HTR-8/SVneo (cell line): ENCODE results near the gene THUMPD1.
"Not testable (repeated sequence)": the region's sequence is repeated elsewhere in the genome, so short reads cannot be mapped to it uniquely, and the experiment has no call there.

ENCODE experiments used
- DNase-seq: peaks from one replicate; pipeline ENCODE4 v3.0.0; 2011; ENCODE audit warnings: low spot score, mixed read lengths; ENCODE audit not compliant: insufficient read length
- FAIRE-seq: peaks from 2 replicates; lab custom pipeline; 2011; peaks lifted over from hg19 to GRCh38; lab: Jason Lieb, UNC

Gene THUMPD1

GRCh38 chr16:20741554-20742285 lies at the start of gene THUMPD1:
TSS of gene THUMPD1 (minus strand) at chr16:20741818. CDS start at chr16:20741739, 79 bp downstream.
- FAIRE-seq, result peak; percentile 80
- DNase-seq, result peak; percentile 94

GRCh38 chr16:20789130-20789529 lies 47.5 kb upstream of the THUMPD1 start:
- FAIRE-seq, result no peak
- DNase-seq, result no peak

DNA sequence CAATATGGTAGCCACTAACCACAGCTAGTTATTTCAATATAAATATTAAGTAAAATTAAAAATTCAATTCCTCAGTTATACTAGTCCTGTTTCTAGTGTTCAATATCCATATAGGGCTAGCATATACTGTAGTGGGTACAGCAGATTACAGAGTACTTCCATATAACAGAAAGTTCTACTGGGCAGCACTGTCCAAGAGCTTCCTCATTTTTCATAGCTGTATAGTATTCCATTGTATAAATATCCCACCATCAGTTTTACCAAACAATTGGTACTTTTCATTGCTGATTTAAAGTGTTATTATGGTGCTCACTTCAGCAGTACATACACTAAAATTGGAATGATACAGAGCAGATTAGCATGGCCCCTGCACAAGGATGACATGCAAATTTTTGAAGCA lies 42.6 kb upstream of the THUMPD1 start:
- FAIRE-seq (no peak), DNase-seq (no peak)

DNA sequence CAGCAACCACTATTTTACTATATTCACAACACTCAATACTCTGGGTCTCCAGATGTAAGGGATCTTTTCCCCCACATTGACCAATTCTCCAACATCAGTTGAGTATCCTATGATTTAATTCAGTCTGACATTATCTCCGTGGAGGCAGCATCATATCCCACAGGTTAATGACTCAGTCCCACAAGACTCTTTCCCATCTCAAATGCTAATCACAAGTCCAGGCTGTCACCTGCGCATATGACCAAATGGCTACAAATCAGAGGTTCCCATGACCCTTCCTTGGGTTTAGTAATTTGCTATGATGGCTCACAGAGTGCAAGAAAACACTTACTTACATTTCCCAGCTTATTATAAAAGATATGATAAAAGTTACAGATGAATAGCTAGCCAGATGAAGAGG lies 40.9 kb upstream of the THUMPD1 start:
- no peak for DNase-seq
- FAIRE-seq, result no peak

DNA sequence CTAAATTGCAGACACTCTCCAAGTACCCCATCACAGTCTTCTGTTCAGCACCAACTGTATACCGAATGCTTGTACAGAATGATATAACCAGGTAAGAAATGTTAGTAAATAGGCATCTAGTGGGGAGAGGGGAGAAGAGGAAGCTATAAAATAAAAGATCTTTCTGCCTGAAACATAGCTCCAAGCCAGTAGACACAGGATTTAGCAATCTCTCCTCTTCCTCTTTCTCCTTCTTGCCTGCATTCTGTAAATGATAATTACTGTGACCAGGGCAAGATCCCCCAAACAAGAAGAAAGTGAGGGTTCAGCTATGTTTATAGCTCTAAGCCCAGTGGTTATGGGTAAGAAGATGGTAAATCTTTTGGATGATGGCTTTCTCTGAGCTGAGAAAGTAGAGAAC lies 40.1 kb upstream of the THUMPD1 start:
- FAIRE-seq, result no peak

GRCh38 chr16:20774703-20775362 lies 33.2 kb upstream of the THUMPD1 start:
- DNase-seq, result peak; percentile 45
- FAIRE-seq, result no peak

More for the DNA sequence above, 40.1 kb upstream of the THUMPD1 start:
- no peak for DNase-seq

GRCh38 chr16:20773679-20774078 lies 32.1 kb upstream of the THUMPD1 start:
- DNase-seq (no peak), FAIRE-seq (no peak)

- DNase-seq, result no peak
- FAIRE-seq, result no peak
Measured at GRCh38 chr16:20768818-20769217, 27.2 kb upstream of the THUMPD1 start.

GRCh38 chr16:20768121-20768520 lies 26.5 kb upstream of the THUMPD1 start:
- DNase-seq (no peak), FAIRE-seq (no peak)

- DNase-seq (no peak), FAIRE-seq (no peak)
Measured at GRCh38 chr16:20767577-20767976, 26.0 kb upstream of the THUMPD1 start.

- DNase-seq (no peak), FAIRE-seq (no peak)
Measured at GRCh38 chr16:20766294-20766693, 24.7 kb upstream of the THUMPD1 start.

GRCh38 chr16:20765732-20766131 lies 24.1 kb upstream of the THUMPD1 start:
- no peak for FAIRE-seq
- no peak for DNase-seq

DNA sequence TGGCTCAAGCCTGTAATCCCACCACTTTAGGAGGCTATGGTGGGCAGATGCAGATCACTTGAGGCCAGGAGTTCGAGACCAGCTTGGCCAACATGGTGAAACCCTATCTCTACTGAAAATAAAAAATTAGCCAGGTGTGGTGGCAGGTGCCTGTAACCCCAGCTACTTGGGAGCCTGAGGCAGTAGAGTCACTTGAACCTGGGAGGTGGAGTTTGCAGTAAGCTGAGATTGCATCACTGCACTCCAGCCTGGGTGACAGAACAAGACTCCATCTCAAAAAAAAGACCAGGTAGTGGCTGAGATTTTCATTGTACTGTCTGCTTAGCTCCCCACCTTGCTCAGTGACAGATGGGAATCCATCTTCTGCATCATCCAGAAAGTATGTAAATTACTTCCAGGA lies 22.8 kb upstream of the THUMPD1 start:
- not testable (repeated sequence) for DNase-seq, FAIRE-seq

DNA sequence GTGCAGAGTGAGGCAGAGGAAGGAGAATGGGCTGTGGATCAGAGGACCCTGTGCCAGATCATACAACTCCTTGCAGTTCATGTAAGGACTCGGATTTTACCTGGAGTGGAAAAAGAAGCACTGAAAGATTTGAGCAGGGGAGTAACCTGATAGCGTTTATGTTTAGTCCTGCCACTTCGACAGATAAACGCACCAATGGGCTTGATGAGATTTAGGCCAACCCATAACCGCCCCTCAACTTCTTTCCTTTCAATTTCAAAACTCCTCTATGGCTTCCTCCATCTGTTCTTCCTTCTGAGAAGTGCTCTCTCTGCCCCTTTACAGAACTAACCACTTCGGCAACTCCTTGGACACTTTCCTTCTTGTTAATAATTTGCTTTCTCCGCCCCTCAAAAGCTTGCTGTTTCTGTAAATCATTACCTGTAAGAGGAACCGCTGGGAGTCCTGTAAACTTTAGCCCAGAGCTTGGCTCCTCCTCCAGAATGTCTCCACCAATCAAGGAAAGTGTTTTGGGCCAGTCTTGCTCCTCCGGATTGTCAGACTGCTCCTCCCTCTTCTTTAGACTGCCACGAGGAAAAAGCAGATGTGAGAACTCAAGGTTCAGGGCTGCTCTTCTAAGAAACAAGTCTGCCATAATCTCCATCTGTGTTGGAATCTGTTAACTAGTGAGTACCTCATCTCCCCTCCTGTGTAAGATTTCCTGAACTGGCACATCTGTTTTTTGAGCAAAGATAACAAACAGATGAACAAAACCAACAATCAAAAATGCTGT lies 22.0 kb upstream of the THUMPD1 start, which contains the start of gene ACSM3:
TSS of gene ACSM3 (plus strand) at position 554 of the 772 bp plus-strand sequence. CDS start 6,021 bp downstream, outside the sequence.
- peak; percentile 63 for DNase-seq
- FAIRE-seq, result no peak

DNA sequence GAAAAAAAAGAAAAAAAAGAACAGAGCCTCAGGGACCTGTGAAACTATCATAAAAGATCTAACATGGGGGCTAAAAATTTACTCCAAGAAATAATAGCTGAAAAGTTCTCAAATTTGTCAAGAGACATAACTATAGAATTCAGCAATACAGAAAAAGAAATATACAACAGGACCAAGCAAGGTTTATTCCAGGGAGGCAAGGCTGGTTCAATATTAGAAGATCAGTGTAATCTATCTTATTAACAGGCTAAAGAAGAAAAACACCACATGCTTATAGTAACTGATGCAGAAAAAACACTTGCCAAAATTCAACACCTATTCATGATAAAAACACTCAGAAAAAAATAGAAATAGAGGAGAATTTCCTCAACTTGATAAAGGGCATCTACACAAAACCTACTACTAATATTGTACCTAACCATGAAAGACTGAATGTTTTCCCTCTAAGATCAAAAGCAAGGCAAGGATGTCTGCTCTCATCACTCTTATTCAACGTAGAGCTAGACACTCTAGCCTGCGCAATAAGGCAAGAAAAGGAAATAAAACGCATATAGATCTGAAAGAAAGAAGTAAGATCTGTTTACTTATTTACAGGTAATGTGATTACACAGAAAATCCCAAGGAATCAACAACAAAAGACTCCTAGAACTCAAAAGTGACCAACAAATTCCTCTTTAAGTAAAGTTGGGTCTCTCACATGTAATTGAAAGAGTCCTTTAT lies 20.9 kb upstream of the THUMPD1 start:
- DNase-seq (no peak), FAIRE-seq (no peak)

GRCh38 chr16:20761175-20761574 lies 19.6 kb upstream of the THUMPD1 start:
- DNase-seq (no peak), FAIRE-seq (no peak)

- no peak for FAIRE-seq
Measured at GRCh38 chr16:20760346-20760745, 18.7 kb upstream of the THUMPD1 start.

DNA sequence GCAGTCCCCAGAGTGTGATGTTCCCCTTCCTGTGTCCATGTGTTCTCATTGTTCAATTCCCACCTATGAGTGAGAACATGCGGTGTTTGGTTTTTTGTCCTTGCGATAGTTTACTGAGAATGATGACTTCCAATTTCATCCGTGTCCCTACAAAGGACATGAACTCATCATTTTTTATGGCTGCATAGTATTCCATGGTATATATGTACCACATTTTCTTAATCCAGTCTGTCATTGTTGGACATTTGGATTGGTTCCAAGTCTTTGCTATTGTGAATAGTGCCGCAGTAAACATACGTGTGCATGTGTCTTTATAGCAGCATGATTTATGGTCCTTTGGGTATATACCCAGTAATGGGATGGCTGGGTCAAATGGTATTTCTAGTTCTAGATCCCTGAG lies 14.2 kb upstream of the THUMPD1 start:
- not testable (repeated sequence) for FAIRE-seq, DNase-seq

More at GRCh38 chr16:20760346-20760745, 18.7 kb upstream of the THUMPD1 start:
- no peak for DNase-seq

- DNase-seq, result no peak
- FAIRE-seq, result no peak
Measured at GRCh38 chr16:20755238-20755637, 13.6 kb upstream of the THUMPD1 start.

- FAIRE-seq, result no peak
- no peak for DNase-seq
Measured at GRCh38 chr16:20753727-20754126, 12.1 kb upstream of the THUMPD1 start.
